NK-92 (cell line): ENCODE results near the gene LTB4R.

Source experiments
- DNase-seq: peaks from one replicate; lab custom pipeline; 2025; ENCODE audit not compliant: unreplicated experiment; lab: John Stamatoyannopoulos, UW

The LTB4R gene

DNA sequence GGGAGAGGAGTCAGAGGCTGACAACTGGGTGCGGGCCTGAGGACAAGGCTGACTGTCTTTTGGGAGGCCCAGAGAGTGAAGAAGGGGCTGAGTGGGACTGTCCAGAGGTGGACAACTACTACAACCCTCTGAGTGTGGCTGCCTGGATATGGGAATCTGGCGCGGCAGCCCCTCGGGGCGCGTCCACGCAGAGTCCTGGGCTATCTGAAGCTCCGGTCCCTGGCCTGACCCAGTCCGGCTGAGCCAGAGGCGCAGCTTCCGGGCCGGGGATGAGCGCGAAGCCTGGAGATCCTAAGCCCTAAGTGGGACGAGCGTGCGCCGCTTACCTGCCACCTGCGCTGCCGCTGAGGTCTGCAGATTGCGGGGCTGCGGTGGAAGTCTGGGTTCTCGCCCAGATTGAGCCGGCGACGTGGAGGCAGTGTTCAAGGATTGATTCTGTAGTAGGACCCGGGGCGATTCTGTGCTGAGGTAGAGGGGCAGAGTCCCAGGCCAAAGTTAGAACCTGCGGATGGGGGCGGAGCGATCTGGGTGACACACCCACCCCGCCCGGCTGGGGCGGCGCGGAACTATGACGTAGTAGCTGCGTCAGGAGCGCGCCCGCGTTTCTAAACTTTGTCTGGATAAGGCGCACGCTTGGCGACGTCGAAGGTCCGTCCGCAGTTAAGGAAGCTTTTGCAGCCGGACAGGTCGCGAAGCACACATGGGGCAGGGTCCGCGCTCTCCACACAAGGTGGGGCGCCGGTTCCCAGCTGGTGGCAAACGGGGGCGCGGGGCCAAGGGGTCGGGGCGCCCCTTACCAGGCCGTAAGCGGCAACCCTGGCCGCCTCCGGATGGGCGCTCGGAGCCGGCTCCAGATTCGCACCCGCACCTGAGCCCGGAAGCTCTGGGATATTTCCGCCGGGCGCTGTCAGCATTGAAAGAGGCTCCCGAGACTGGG lies 11.8 kb upstream of the LTB4R start, which contains the start of the genes DHRS1 and NOP9:
DHRS1 (minus strand) TSS at position 526 of the 937 bp plus-strand sequence. CDS start 674 bp downstream, outside the sequence.
NOP9 (plus strand) TSS at position 596 of the 937 bp plus-strand sequence; CDS start at position 701, 105 bp downstream.
- no peak for DNase-seq

DNA sequence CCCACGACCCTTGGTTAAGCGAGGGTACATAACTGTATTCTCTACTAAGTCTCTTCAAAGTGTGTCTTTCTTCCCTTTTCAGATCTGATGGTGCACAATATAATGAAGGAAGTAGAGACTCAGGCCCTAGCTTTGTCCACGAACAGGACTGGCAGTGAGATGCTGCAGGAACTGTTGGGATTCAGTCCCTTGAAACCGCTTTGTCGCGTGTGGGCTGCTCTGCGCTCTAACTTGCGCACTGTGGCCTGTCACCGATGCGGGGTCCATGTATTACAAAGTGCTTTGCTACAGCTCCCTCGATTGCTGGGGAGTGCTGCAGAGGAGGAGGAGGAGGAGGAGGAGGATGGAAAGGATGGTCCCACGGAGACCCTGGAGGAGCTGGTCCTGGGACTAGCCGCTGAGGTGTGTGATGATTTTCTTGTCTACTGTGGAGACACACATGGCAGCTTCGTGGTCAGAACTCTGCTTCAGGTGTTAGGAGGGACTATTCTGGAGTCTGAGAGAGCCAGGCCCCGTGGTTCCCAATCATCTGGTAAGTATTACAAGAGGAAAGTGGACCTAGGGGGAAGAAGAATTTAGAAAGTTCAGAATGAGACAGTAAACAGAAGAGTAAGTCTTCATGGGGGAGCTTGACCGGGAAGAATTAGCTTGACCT lies 10.8 kb upstream of the LTB4R start:
- no peak for DNase-seq

DNA sequence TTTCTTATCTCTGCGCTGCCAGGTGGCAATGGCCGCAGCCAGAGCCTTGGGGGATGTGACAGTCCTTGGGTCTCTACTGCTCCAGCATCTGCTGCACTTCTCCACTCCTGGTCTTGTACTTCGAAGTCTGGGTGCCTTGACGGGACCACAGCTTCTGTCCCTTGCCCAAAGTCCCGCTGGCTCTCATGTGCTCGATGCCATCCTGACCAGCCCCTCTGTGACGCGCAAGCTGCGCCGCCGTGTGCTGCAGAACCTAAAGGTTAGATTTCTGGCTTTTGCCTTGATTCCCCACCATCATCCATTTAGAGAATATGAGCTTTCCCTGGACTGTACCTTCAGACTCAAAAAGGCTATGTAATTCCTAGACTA lies 7.3 kb upstream of the LTB4R start:
- no peak for DNase-seq

DNA sequence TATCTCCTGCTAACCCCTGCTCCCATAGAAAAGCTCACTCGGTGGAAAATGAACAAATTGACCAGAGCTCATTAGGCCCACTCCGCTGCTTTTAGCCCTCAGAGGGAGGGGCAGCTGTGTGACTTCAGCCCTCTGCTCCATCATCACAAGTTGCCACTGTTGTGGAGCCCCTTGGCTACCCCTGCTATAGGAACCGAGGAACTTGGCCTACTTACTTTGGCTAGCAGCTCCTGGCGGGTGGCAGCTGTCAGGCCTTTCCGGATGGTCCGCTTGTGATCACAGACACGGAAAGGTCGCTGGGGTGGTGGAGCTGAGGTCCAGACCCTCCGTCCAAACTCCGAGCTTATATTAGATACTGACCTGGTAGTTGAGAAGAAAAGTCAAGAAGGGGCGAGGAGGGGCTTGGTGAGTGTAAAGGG lies 4.1 kb upstream of the LTB4R start:
- DNase-seq = no peak

DNA sequence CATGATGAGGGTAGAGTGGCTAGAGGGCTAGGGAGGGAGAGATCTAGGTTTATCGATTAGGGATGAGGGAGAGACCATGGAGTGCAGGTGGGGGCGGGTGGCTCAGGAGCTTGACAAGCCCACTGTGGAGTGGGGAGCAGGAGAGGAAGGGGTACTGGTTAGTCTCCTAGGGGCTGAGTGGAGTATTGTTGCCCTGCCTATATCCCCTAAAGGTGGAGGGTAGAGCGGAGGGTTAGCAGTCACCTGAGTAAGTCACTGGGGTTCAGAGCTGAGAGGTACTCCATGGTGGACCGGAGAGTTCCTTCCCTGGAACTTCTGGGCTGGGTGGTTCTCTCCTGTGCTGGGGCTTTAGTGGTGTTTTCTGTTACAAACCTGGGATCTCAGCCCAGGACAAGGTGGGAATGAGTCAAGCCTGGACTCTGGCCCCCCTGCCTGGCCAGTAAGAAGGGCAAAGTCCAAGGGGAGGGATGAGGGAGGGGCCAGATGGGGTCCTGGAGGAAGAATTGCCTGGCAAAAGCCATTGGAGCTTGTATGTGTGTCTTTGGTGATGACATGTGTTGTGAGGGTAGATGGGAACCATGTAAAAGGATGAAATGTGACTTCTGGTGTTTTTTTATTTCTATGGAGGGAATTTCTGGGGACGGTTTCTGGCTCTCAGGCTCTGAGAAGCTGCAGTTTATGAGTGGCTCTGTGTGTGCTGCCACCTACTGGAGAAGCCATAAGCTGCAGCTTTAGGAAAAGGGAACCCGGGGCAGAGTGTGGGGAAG lies 3.5 kb upstream of the LTB4R start, which contains the start of gene CIDEB:
CIDEB (minus strand) TSS at position 403 of the 767 bp plus-strand sequence; CDS start at position 284, 119 bp downstream.
- DNase-seq = no peak

DNA sequence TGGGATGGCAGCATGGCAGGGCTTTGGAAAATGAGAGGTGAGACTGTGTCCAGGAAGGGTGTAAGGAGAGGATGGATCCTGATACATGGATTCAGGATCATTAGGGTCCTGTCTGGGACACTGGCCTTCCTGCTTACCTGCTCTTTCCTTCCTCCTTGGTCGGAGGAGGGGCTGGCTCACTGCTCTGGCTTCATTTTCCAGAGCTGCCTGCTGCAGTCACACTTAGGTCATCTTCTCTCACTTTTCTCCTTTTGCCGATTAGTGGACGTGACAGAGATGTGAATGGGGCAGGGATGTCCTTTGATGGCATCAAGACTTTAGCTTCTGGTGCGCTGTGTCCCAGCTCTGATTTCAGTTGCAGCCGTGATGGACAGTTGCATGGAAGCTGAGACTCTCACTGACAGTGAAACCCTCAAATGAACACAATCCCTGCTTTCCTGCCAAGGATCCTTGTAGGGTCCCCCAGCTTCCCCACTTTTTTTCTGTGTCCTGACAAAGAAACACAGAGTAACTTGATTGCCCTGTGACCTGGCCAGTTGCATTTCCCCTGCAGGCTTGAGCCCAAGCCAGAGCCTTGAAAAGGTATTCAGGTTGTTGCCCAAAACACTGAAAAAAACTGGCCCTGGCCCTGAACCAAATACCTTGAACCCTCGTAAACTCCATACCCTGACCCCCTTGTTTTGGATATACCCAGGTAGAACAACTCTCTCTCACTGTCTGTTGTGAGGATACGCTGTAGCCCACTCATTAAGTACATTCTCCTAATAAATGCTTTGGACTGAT lies 2.8 kb upstream of the LTB4R start:
- DNase-seq = no peak

DNA sequence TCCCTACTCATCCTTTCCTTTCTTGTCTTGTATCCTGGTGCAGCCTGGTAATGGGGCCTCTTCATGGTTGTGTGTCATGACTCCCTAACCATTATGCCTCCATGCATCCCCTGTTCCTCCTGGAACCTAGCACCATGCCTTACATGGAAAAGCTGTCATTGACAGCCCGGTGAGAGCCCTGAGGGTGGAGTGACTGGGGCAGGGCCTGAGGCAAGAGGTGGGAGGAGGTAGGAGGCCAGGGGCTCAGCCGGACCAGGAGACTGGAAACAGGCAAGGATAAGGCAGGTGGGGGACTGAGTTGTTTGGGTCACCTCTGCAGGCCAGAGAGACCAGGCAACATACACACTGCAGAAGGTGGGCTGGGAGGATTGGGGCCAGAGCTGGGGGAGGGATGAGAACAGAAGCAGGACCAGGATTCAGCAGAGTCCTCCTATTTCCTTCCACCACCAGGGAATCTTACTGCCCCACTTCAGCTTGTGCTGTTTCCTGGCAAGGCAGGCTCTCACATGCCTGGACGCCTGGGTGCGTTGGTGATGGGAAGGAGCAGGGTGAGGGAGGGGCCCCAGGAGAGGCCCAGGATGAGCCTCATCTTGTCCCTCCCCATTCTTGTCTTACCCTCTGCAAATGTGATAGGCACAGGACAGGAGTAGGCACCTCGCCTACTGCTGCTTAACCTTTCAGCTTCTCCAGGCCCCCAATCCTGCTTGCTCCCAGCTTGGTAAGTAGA lies 1.6 kb upstream of the LTB4R start, which contains the start of gene LTB4R2:
LTB4R2 (plus strand) TSS at position 603 of the 727 bp plus-strand sequence. CDS start 525 bp downstream, outside the sequence.
- no peak for DNase-seq

DNA sequence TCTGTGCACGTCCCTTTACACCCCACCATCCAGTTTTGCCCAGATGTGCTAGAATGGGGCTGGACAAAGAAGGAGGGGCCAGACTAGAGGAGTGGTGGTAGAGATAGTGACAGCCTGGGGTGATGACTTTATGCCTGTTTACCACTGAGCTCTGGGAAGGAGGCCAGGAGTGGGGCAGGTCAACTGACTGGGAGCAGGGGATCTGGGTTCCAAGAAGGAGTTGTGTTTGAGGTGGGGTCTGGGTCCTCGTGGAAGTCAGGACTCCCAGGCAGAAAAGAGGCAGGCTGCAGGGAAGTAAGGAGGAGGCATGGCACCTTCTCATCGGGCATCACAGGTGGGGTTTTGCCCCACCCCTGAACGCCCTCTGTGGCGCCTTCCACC lies 1.0 kb upstream of the LTB4R start:
- no peak for DNase-seq

DNA sequence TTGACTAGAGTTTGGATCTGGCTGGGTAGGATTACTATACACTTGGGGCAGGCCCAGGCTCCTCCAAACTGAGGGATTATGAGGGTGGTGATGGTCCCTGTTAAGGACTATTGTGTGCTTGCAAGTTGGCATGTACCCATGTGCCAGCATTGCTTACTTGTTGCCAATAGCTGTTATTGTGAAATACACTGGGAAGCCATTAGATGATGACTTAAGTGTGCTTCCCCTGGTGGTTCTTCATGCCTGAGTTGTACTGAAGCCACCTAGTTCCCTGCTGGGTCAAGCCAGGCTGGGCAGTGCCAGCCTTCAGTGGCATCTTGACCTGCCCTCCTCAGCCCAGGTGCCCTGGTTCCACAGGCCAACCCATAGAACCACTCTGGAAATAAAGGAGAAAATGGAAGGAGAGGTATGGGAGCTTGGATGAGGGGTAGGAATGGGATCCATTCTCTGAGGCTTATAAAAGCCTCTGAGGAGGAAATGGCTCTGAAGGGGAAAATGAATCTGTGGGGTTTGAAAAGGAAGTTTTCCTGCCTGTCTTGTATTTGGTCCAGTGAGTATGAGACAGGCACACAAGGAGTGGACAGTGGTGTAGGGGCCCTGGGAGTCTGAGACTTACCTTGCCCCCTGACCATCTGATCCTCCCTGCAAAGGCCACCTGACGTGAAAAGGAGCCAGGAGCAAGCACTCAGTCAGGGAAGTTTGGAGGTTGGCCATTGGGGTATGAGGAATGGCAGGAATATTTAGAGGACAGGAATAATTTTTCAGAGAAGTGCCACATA lies 724 bp downstream of the LTB4R start:
- no peak for DNase-seq

DNA sequence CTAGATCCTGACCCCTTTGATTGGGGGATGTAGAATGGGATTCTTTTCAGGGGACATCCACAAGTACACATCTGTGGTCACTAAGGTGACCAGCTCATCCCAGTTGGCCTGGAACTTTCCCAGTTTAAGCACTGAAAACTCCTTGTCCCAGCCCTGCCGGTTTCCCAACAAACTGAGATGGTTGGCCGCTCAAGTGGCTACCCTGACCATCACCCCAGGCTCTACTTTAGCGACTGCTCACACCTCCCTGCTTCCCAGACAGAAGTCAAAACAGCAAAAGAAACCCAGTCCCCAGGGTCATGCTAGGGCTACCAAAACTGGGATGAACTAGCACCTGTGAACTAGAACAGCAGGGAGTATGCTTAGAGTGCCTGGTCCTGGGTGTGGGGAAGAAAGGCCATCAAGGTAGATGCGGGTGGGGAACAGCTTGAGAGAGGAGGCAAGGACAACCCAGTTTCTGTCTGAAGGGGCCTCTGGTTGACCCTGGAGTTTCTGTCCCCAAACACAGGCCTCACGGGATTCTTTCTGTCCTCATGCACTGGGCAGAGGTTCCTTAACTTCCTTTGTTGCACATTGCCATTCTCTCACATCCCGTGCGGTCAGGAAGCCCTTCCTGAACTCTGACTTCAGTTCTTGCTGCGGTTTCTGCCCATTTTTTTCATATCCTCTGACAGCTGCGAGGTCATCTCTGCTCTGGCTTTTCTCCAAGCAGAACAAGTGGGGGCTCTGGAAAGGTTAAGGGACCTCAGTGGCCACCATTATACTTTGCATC lies 1.6 kb downstream of the LTB4R start:
- no peak for DNase-seq

DNA sequence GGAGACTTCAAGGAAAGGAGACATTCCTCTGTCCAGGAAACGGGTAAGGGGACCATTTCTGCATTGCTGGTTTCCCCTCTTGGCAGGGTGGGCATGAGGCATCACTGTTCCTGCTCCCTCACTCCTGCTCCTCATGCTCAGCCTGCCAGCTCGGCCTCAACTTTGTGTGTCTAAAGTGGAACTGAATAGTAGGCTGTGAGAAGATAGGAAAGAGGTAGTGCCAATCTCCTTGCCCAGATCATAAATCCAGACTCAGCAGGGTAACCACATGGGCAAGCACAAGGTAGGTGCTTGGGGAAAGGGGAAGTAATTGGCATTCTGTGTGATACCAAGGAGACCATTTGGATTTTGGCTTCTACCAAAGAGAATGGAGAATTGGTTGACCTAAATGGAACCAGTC lies 2.6 kb downstream of the LTB4R start:
- no peak for DNase-seq

DNA sequence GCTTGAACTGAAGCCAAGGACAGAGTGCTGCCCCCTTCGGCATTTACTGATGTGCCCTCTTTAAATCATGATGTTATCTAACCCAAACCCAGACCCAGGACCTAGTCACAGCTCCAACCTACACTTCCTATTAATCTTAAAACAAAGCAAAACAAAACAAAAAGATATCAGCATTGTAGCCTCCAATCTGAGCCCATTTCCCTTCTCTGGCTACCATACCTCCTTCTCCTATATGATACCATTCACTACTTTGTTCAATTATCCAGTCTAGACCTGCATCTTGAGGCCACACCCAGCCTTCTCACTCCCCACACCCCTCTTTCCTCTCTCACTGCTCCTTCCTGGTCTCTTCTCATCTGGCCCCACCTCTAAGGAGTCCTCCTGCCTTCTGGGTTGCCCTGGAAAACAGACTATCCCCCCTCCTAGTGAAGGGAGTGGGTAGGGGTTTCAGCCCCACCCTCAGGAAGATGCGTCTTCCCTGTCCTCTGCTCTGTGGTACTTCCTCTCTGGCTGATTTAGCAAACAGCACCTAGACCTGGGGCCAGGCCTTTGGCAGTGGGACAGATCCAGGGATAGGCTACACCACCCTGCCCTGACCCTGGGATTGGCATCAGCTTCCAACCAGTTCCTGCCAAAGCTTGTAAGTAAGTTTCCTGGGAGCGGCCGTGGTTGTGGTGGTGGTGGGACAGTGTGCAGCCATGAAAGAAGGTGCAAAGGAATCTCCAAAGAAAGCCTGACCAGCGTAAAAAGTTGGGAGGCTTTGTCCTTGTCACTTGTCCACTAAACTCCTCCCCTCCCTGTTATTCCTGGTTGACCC lies 3.3 kb downstream of the LTB4R start:
- DNase-seq = no peak

DNA sequence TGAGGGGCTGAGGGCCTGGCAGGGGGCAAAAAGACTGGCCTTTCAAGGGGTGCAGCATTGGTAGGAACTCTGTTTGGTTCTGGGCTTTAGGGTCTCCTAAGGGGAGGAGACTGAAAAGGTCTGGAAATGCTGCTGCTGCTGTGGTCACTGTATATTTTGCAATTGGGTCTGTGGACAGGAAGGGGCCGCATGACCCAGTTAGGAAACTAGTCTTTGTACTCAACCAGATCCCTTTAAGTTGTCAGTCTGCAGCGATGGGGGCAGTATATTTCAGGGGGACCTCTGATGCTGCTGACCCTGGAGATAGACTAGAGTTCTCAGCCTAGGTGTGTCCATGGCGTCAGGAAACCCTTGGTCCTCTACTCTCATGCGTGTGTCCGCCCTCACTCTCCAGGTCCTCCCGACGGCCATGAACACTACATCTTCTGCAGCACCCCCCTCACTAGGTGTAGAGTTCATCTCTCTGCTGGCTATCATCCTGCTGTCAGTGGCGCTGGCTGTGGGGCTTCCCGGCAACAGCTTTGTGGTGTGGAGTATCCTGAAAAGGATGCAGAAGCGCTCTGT lies 4.0 kb downstream of the LTB4R start:
- DNase-seq = no peak

DNA sequence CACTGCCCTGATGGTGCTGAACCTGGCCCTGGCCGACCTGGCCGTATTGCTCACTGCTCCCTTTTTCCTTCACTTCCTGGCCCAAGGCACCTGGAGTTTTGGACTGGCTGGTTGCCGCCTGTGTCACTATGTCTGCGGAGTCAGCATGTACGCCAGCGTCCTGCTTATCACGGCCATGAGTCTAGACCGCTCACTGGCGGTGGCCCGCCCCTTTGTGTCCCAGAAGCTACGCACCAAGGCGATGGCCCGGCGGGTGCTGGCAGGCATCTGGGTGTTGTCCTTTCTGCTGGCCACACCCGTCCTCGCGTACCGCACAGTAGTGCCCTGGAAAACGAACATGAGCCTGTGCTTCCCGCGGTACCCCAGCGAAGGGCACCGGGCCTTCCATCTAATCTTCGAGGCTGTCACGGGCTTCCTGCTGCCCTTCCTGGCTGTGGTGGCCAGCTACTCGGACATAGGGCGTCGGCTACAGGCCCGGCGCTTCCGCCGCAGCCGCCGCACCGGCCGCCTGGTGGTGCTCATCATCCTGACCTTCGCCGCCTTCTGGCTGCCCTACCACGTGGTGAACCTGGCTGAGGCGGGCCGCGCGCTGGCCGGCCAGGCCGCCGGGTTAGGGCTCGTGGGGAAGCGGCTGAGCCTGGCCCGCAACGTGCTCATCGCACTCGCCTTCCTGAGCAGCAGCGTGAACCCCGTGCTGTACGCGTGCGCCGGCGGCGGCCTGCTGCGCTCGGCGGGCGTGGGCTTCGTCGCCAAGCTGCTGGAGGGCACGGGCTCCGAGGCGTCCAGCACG lies 4.7 kb downstream of the LTB4R start:
- DNase-seq = no peak

DNA sequence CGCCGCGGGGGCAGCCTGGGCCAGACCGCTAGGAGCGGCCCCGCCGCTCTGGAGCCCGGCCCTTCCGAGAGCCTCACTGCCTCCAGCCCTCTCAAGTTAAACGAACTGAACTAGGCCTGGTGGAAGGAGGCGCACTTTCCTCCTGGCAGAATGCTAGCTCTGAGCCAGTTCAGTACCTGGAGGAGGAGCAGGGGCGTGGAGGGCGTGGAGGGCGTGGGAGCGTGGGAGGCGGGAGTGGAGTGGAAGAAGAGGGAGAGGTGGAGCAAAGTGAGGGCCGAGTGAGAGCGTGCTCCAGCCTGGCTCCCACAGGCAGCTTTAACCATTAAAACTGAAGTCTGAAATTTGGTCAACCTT lies 5.3 kb downstream of the LTB4R start:
- DNase-seq = no peak
